Measurements from ENCODE around the gene FKTN. TPM values are rescaled to one million over a fixed set of nuclear protein-coding genes. Genes with fewer than 3 reads are reported as not detected.

The FKTN gene
- total and polyA plus RNA-seq, 2 donors (not counting 3 experiments of a cell fraction or from before 2014, with no cell fraction given), result 2.8 to 13.2 TPM

DNA sequence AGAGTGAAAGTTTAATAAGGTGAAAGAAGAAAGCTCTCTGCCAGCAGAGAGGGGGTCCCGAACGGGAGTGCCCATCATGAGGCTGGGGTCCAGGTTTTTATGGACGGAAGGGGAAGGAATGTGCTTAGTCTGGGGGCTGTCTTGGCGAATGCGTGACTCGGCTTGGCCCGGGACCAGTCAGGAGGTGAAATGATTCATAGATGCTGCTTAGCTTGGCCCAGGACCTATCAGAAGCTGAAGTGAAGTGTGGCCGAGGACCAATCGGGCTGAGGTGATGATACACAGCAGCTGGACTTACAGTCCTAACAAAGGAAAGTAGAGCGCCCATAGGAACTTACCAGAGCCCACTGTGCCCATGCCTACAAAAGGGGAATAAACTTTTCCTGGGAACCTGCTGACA, 3.9 kb upstream of the FKTN start:
- ChIA-PET CTCF (no interaction called here), POLR2A (interaction anchor here (0.6 kb wide), 1 partner anchor 74 kb away, joined by 3 read pairs; no protein-coding TSS in a partner anchor)
- no peaks in the 10 kb centered on the region for H4K20me1 ChIP-seq (replicated peaks; ENCODE audit: control insufficient read depth, extremely low read depth, insufficient read depth, low read length)
- H3K79me2 ChIP-seq (ENCODE audit: control insufficient read depth, insufficient read depth, low read length), result peaks cover 4% of the 10 kb centered on the region
- intact Hi-C loops (cut with micrococcal nuclease) (no loop called here), dilution Hi-C loops (cut with MboI; ENCODE audit: extremely low pct_ligation_motif_present, low sequenced_read_pairs) (no loop called here)
- TF ChIP-seq POLR2A (IDR thresholded peaks at IDR 0.05; ENCODE audit: low read depth, low read length) (no peak), EZH2 (IDR thresholded peaks at IDR 0.05; ENCODE audit: borderline replicate concordance, low read depth, low read length, severe bottlenecking) (no peak), MYC (IDR thresholded peaks at IDR 0.05; ENCODE audit: low read depth, low read length) (no peak), POLR2AphosphoS5 (IDR thresholded peaks at IDR 0.05; ENCODE audit: insufficient read depth, low read depth, low read length) (no peak), FOS (IDR thresholded peaks at IDR 0.05; ENCODE audit: borderline replicate concordance, insufficient read depth, low read length) (no peak), JUN (IDR thresholded peaks at IDR 0.05; ENCODE audit: borderline replicate concordance, insufficient read depth, insufficient read length, low read depth) (no peak), GATA2 (IDR thresholded peaks at IDR 0.05; ENCODE audit: insufficient read depth, insufficient read length, low read depth, low read length) (no peak)
- TF ChIP-seq, protein P1, sequence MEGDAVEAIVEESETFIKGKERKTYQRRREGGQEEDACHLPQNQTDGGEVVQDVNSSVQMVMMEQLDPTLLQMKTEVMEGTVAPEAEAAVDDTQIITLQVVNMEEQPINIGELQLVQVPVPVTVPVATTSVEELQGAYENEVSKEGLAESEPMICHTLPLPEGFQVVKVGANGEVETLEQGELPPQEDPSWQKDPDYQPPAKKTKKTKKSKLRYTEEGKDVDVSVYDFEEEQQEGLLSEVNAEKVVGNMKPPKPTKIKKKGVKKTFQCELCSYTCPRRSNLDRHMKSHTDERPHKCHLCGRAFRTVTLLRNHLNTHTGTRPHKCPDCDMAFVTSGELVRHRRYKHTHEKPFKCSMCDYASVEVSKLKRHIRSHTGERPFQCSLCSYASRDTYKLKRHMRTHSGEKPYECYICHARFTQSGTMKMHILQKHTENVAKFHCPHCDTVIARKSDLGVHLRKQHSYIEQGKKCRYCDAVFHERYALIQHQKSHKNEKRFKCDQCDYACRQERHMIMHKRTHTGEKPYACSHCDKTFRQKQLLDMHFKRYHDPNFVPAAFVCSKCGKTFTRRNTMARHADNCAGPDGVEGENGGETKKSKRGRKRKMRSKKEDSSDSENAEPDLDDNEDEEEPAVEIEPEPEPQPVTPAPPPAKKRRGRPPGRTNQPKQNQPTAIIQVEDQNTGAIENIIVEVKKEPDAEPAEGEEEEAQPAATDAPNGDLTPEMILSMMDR (IDR thresholded peaks at IDR 0.05; ENCODE audit: extremely low read depth in 1 of 2, insufficient read depth in 1 of 2, low read depth in 1 of 2, low read length in 2 of 2), result no peak
- TF ChIP-seq, protein P2, sequence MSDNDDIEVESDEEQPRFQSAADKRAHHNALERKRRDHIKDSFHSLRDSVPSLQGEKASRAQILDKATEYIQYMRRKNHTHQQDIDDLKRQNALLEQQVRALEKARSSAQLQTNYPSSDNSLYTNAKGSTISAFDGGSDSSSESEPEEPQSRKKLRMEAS (IDR thresholded peaks at IDR 0.05; ENCODE audit: insufficient read depth, insufficient read length), result no peak
- H3K9ac ChIP-seq (replicated peaks; ENCODE audit: extremely low read depth, insufficient read depth, low read length), result no peak overlapping the region
- no peaks in the 10 kb centered on the region for H3K36me3 ChIP-seq (ENCODE audit: control insufficient read depth in 2 of 2, extremely low read depth in 1 of 2, insufficient read depth in 2 of 2, low read length in 2 of 2)
- FAIRE-seq, result no peak
- DNase-seq (ENCODE audit: low read depth, low spot score), result no peak
- H3K9me1 ChIP-seq (replicated peaks; ENCODE audit: control insufficient read depth, extremely low read depth, insufficient read depth, low read length), result no peaks in the 10 kb centered on the region
- H3K9me3 ChIP-seq (replicated peaks; ENCODE audit: control insufficient read depth, insufficient read depth, low read length), result no peaks in the 10 kb centered on the region
- no peak overlapping the region for H3K27ac ChIP-seq (ENCODE audit: insufficient read depth, low read depth, low read length)
- no peak overlapping the region for H3K4me3 ChIP-seq (replicated peaks in 1 of 3; ENCODE audit: insufficient read depth in 1 of 3, low read depth in 1 of 3, low read length in 3 of 3)
- peaks cover 9% of the 10 kb centered on the region for H3K4me1 ChIP-seq (ENCODE audit: control insufficient read depth, extremely low read depth, insufficient read depth, low read length)
- no peak overlapping the region for H3K4me2 ChIP-seq (ENCODE audit: insufficient read depth, low read length)
- no peaks in the 10 kb centered on the region for H3K27me3 ChIP-seq (ENCODE audit: control insufficient read depth in 2 of 2, insufficient read depth in 2 of 2, low read length in 2 of 2)
- H2AFZ ChIP-seq (ENCODE audit: low read depth, low read length), result no peak overlapping the region
- BruUV-seq (replicated peaks), result no TSS peak
